Measurements from ENCODE around the gene FOXP1.

FOXP1 gene

DNA sequence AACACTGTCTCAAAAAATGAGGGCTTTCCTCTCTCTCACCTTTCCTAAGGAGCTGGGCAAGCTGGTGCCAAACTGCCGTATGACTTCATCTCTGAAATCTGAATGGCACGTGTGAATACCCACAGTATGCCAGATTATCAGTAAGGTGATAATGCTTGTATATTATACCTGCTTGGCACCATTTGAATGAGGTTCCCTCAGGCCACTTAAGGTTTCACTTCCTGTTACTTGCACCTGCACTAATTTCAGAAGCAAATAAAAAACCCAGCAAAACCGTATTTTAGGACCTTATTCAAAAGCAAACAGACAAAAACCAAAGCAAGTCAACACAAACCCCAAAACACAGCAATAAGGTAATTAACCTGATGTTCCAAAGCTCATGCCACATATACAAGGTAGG lies 19.7 kb downstream of the FOXP1 start:
- DNase-seq (ENCODE audit: low read depth) = no peak

- no peak for DNase-seq (ENCODE audit: low read depth)
Observed at GRCh38 chr3:71562938-71563337, 20.6 kb downstream of the FOXP1 start.

DNA sequence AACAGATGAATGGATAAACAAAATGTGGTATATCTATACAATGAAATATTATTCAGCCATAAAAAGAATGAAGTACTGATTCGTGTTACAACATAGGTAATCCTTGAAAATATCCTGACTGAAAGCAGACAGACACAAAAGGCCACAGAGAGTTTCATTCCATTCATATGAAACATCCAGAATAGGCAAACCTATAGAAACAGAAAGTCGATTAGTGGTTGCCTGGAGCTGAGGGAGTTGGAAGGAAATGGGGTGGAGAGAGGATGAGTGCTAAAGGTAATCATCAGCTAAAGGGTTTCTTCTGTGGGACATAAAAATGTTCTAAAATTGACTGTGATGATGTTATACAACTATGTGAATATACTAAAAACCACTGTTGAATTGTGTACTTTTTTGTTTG lies 22.9 kb downstream of the FOXP1 start:
- DNase-seq (ENCODE audit: low read depth) = no peak

- no peak for DNase-seq (ENCODE audit: low read depth)
Observed at GRCh38 chr3:71559578-71560162, 23.9 kb downstream of the FOXP1 start.

GRCh38 chr3:71559021-71559420 lies 24.5 kb downstream of the FOXP1 start:
- DNase-seq (ENCODE audit: low read depth) = no peak

GRCh38 chr3:71554649-71555048 lies 28.9 kb downstream of the FOXP1 start:
- no peak for DNase-seq (ENCODE audit: low read depth)

- no peak for DNase-seq (ENCODE audit: low read depth)
Observed at GRCh38 chr3:71551311-71551919, 32.1 kb downstream of the FOXP1 start.

GRCh38 chr3:71549951-71550350 lies 33.6 kb downstream of the FOXP1 start:
- no peak for DNase-seq (ENCODE audit: low read depth)

GRCh38 chr3:71548705-71549384 lies 34.7 kb downstream of the FOXP1 start:
- DNase-seq (ENCODE audit: low read depth) = no peak

DNA sequence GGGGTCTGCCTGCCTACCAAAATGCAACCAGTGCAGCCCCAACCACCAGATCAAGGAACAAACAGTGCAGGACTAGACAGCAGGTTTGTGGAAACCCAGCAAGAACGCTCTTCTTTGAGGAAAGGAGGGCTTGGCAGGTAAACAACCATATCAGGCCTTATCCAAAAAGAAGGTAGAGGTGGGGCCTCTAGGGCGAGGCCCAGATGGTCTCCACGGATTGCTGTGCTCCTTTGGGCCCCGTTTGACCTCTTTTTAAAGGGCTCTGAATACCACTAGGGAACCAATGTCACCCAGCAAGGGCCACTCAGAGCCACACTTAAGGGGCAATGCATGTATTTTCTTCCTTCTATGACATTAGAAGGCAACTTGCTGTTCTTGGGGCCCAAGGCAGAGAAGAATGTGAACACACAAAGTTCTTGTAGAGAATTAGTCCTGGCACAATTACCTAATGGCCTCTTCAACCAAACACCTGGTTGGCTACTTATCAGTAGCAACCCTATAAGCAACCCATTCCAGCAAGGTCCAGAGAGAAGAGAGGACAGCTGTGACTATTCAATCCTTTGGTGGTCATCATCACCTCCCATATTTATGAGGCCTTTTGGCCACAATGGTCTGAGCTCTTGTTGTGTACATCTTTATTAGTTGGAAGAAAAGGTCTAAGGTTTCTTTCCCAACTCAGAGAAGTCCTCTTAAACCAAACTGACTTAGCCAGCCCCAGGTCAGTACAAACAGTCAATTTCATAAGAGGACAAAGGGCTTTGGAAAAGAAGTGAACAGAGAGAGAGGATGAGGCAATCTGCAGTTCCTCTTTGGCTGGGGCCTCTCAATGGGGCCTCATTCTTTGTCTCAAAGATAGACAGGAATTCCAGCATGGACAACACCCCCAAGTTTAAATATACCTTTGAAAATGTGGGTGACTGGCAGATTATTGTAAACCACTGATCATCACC lies 36.0 kb downstream of the FOXP1 start:
- DNase-seq (ENCODE audit: low read depth) = no peak

DNA sequence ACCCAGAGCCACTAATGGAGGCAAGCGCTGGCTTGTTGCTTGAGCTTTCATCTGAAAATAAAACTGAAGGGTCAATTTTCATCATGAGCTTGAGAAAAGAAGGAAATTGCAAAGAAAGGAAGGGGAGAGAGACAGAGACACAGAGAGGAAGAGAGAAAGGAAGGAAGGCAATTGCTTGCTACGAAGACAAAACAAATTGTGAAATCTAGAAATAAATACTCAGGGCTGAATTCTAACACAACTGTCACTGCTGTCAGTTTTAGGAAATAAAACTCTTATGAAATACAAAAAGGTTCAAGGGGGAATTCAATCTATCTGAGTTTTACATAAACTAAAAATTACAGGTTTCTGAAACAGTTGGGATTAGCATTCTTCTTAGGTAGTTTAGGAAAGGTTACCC lies 36.7 kb downstream of the FOXP1 start:
- no peak for DNase-seq (ENCODE audit: low read depth)

- DNase-seq (ENCODE audit: low read depth) = no peak
Observed at GRCh38 chr3:71545330-71545729, 38.2 kb downstream of the FOXP1 start.

- no peak for DNase-seq (ENCODE audit: low read depth)
Observed at GRCh38 chr3:71543371-71544016, 40.0 kb downstream of the FOXP1 start.

GRCh38 chr3:71542521-71543370 lies 40.8 kb downstream of the FOXP1 start:
- no peak for DNase-seq (ENCODE audit: low read depth)

- DNase-seq (ENCODE audit: low read depth) = no peak
Observed at GRCh38 chr3:71541313-71541712, 42.2 kb downstream of the FOXP1 start.

- DNase-seq (ENCODE audit: low read depth) = no peak
Observed at GRCh38 chr3:71537211-71537611, 46.3 kb downstream of the FOXP1 start.

DNA sequence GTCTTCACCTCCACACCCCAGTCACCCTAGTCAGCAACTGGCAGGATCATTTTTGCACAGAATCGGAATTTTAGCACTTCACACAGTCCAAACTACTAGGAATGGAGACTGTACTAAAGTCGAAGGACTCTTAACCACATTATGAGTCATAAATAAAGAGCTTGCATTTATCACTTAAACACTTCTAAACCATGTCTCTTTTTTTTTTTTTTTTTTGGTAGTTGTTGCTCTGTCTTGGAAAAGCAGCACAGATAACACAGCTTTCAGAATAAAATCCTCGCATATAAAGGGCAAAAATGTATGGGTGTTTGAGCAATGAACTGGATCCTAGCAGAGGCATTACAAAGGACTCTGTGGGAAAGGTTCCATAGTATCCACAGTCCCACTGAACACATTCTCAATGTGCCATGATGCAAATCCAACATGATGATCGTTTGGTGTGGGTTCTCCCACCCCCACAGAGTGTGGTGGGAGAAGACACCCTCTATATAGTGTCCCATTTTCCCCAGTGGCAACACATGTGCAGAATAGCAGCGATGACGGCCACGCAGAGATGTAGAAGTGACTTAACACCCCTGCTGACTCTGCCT lies 47.1 kb downstream of the FOXP1 start:
- no peak for DNase-seq (ENCODE audit: low read depth)

DNA sequence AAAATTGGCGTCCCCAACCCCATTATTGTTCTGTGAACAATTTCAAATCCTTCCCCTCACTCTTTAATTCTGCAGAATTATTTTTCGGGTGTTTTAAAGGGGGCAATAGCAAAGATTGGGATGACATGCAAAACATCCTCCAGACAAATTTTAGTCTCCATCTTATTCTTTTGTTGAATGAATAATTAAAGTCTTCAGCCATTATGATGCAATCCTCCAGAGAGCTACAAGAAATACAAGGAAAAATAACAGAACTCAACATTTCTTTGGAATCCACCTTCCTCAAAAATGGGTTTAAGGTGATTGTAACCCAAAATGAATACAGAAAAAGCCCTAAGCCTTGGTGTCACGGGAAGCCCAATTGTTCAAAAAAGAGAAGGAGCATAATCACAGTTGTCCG lies 49.9 kb downstream of the FOXP1 start:
- no peak for DNase-seq (ENCODE audit: low read depth)

DNA sequence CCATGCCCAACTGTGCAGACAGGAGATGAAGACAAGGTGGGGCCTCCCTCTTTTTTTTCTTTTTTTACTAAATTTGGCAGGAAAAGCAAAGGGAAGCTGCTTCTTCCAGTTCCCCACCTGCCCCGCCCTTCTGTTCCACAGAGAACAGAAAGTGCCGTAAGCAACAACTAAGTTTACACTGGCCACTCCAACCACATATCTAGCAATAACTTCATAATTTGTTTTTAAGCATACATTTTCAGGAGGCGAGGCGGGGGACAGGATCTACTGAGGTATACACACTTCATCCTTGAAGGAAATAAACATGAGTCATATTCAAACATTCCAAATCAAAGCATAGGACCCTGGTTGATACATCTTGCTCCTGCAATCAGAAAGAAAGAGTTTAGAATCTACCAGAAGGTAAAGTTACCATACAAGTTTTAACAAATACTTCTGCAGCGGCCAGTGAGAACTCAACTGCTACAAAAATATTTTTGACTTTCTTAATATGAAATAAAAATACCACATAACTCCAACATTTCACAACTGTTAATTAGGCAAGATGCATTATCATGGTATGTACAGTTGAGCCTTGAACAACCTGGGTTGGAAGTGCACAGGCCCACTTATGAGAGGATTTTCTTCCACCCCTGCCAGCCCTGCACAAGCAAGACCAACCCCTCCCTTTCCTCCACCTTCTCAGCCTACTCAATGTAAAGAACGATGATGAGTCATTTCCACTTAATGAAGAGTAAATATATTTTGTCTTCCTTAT lies 50.7 kb downstream of the FOXP1 start:
- DNase-seq (ENCODE audit: low read depth) = no peak

All from stimulated activated CD8-positive, alpha-beta memory T cell treated with anti-CD3 and anti-CD28 coated beads, Interleukin-12 subunit alpha, Interleukin-12 subunit beta, amount 100 ng/mL, for 4 hours (primary cell).